ENCODE measurements around the gene CELSR2.

The CELSR2 gene

GRCh38 chr1:109229531-109230127, 19.7 kb upstream of the CELSR2 start:
- no peak for DNase-seq

GRCh38 chr1:109231066-109231465, 18.3 kb upstream of the CELSR2 start:
- no peak for DNase-seq

- no peak for DNase-seq
Measured at GRCh38 chr1:109235137-109235536, 14.2 kb upstream of the CELSR2 start.

GRCh38 chr1:109237512-109237911, 11.8 kb upstream of the CELSR2 start:
- no peak for DNase-seq

GRCh38 chr1:109238382-109238781, 11.0 kb upstream of the CELSR2 start:
- DNase-seq, result no peak

- no peak for DNase-seq
Measured at GRCh38 chr1:109239047-109239408, 10.3 kb upstream of the CELSR2 start.

GRCh38 chr1:109239409-109240068, 9.8 kb upstream of the CELSR2 start:
- no peak for DNase-seq

GRCh38 chr1:109240158-109241152, 8.9 kb upstream of the CELSR2 start:
- DNase-seq, result no peak

GRCh38 chr1:109241344-109241743, 8.0 kb upstream of the CELSR2 start:
- no peak for DNase-seq

- no peak for DNase-seq
Measured at GRCh38 chr1:109241841-109242345, 7.4 kb upstream of the CELSR2 start.

GRCh38 chr1:109242387-109242786, 7.0 kb upstream of the CELSR2 start:
- no peak for DNase-seq

- no peak for DNase-seq
Measured at GRCh38 chr1:109243221-109243620, 6.1 kb upstream of the CELSR2 start.

- no peak for DNase-seq
Measured at GRCh38 chr1:109243860-109244552, 5.3 kb upstream of the CELSR2 start.

GRCh38 chr1:109246141-109246551, 3.2 kb upstream of the CELSR2 start:
- DNase-seq, result no peak

GRCh38 chr1:109247401-109248365, 1.7 kb upstream of the CELSR2 start:
- no peak for DNase-seq

GRCh38 chr1:109248444-109248796, 919 bp upstream of the CELSR2 start:
- no peak for DNase-seq

- DNase-seq, result no peak
Measured at GRCh38 chr1:109249654-109250401, 489 bp downstream of the CELSR2 start.

- no peak for DNase-seq
Measured at GRCh38 chr1:109250454-109251276, 1.3 kb downstream of the CELSR2 start.

- no peak for DNase-seq
Measured at GRCh38 chr1:109251277-109252166, 2.2 kb downstream of the CELSR2 start.
